GM21529 (cell line): ENCODE results near the gene ALDH9A1.
"Not testable (repeated sequence)": the region's sequence is repeated elsewhere in the genome, so short reads cannot be mapped to it uniquely, and the experiment has no call there.

Experiments used
- ATAC-seq: cut with Tn5 transposase; IDR thresholded peaks from one replicate; pipeline ENCODE4 v1.9.1; 2021; ENCODE audit not compliant: unreplicated experiment

ALDH9A1 gene

DNA sequence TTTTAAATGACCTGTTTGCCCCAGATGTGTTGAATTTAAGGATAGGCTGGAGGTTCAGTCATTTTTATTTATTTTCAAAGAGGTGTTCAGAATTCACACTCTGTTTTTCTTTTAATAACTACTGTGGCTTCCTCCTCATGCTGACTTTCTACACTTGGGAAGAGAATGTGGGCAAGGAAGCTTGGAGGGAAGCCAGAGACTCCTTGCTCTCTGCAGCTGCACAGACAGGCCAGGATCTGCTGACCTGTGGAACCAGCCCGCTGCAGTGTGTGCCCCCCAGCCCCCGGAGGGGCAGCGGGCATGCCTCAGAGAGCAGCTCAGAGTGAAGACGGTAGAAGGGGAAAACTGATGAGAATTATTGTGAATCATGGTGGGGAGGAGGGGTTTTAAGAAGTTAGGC is 50.4 kb downstream of the ALDH9A1 start:
- no peak for ATAC-seq

- ATAC-seq: no peak
Observed at GRCh38 chr1:165647517-165647916, 50.8 kb downstream of the ALDH9A1 start.

GRCh38 chr1:165645654-165646366 is 52.6 kb downstream of the ALDH9A1 start:
- ATAC-seq: no peak

GRCh38 chr1:165644064-165644735 is 54.2 kb downstream of the ALDH9A1 start:
- ATAC-seq: no peak

DNA sequence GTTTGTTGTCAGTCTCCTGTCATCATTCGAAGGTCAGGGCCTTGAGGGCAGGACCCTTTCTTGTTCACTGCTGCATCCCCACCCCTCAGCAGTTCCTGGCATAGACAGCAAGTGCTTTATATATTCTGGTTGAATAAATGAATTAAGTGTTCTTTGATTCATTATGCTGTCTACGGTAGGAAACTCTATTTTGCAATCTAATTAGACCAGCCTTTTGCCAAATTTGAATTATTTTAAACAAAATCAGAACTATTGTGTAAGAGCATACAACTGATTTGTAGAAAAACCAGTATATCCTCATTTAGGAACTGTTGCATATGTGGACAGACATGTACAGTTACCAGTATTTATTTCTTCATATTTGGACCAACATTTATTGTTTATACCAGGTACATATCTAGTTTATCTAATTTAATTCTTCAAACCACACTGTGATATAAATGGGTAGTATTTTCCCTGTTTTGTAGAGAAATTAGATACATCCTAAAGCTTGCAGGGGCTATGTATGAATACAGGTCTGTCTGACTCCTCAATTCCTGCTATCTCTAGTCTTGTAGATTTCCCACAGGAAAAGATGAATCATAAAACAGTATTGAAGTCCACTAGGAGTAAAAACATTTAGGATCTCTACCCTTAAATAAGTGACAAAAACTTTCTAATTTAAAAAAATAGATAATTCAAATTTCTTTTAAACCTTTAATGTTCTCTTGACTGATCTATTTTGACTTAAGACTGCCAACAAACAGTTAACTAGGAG is 57.0 kb downstream of the ALDH9A1 start:
- no peak for ATAC-seq

DNA sequence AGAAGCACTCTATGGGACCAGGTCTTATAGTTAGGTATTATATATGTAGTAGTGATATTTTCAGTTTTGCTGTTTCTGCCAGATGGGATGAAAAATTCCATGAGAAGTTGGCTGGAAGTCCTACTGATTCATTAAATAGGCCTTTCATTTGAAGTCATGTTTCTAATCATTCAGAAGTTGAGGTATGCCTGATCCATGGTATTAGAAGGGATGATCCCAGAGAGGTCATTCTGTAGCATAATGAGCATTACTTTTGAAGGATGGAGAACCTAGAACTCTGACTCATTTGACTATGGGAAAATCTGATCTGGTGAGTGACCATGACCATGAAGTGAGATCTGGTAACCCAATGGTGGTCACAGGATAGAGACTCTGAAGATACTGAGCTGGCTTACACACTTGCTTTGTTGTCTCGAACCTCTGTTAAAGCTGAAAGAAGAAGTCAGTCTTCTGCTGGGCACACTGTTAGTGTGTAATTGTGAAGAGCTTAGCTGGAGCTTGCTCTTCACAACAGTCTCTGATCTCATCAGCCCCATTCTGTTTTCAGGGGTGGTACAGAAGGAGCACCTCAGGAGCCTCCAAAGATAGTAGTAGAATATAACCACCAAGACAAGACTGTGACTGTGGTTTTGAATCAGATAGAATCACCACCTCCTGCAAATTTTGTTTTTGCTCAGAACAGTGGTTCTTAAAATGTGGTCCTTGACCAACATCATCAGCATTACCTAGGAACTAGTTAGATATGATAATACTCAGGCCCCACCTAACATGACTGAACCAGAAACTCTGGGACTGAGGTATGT is 58.3 kb downstream of the ALDH9A1 start:
- ATAC-seq: no peak

DNA sequence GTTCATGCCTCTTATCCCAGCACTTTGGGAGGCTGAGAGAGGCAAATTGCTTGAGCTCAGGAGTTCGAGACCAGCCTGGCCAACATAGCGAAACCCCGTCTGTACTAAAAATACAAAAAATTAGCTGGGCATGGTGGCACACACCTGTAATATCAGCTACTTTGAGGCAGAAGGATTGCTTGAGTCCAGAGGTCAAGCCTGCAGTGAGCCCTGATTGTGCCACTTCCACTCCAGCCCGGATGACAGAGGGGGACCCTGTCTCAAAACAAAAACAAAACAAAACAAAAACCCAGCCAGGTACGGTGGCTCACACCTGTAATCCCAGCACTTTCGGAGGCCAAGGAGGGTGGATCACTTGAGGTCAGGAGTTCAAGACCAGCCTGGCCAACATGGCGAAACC is 60.2 kb downstream of the ALDH9A1 start:
- ATAC-seq: not testable (repeated sequence)

DNA sequence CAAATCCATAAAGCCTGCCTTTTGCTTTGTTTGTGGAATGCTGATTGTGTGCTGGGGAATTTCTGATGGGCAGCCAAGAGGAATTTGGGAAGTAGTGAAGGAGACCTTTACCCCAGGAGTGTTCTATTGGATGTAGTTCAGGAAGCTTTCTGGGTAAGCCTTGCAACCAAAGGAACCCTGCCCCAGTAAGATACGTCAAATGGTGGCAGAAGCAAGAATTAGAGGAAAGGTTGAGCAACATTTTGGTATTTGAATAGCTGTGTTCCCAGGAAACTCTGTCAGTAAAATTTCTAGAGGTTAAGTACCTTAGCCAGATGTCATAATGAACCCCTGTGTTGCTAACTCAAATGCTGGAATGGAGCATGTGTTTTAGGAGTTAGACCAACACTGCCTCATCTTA is 60.9 kb downstream of the ALDH9A1 start:
- no peak for ATAC-seq

DNA sequence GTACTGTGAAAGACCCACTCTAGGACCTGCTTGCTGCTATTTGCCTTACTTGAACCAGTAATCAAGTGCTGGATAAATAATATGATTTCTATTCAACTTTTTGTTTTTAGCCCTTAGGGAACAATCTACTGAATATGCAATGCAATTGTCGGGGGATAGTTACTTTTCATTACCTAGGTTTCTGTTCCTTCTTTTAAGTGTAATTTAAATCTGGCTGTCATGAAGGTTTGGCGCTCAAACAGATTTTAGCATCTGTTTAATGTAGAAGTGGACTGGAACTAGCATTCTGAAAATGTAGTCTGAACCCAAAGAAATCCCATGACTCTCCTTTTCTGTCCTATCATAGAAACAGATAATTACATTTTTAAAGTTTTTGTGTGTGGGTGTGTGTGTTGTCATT is 62.5 kb downstream of the ALDH9A1 start:
- ATAC-seq: no peak

DNA sequence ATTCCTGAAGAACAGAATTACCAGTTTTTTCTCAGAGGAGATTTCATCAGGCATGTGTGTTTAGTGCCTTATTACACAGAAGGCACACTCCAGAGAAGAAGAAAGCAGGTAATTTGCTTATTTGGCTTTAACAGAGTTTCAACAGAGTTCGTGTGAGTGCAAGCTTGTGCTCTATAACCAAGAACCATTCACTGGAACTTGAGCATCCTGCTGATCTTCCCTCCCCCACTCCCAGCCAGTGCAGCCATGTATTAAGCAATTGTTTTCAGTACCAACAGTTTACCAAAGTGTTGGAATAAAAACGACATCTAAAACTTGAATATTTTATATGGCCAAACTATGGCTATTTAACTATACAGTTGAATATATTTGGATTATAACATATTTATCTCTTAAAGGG is 63.0 kb downstream of the ALDH9A1 start:
- ATAC-seq: peak; percentile 16

DNA sequence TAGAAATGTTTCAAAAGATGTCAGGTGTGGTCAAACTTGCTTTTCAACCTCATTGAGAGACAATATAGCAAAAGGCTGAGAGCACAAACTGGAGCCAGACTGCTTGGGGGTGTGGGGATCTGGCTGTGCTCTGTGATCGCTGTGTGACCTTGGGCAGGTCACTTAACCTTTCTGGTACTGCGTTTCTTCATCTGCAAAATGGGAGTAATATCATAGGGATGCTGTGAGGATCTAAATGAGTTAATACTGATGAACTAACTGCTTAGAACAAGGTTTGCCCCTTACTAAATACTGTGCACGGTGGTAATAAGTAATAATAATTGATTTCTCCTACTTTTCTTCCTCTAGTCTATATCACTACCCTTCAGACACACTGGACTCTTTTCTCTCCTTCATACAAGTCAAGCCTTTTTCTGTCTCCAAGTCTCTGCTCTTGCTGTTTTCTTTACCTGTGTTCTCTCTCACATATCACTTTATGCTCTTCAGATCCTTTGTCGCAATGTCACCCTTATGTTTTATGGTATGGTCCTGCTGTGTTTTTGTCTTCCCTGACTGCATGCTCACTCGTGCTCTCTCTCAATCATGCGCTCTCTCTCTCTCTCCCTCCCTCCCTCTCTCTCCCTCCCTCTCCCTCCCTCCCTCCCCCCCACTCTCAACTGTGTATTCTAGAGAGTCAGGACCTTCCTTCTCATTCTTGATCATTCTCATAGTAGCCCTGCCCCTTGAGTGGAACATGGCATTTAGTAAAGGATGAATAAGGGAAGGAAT is 64.0 kb downstream of the ALDH9A1 start:
- no peak for ATAC-seq

GRCh38 chr1:165633614-165634013 is 64.7 kb downstream of the ALDH9A1 start:
- ATAC-seq: no peak

GRCh38 chr1:165632491-165632890 is 65.9 kb downstream of the ALDH9A1 start:
- no peak for ATAC-seq

DNA sequence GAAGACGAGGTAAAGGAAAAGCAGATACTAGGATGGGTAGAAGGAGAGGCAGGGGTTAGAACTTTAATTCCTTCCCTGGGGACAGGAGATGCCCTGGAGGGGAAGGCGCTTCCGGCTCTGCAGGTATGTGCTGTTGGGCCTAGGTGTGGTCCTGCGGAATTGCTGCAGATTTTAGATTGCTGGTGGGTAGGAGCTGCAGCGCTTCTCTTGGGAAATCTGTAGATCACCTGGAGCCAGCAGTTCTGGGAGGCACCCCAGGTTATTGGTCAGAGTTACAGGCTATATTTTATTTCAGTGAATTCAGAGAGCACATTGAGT is 66.3 kb downstream of the ALDH9A1 start:
- ATAC-seq: no peak

DNA sequence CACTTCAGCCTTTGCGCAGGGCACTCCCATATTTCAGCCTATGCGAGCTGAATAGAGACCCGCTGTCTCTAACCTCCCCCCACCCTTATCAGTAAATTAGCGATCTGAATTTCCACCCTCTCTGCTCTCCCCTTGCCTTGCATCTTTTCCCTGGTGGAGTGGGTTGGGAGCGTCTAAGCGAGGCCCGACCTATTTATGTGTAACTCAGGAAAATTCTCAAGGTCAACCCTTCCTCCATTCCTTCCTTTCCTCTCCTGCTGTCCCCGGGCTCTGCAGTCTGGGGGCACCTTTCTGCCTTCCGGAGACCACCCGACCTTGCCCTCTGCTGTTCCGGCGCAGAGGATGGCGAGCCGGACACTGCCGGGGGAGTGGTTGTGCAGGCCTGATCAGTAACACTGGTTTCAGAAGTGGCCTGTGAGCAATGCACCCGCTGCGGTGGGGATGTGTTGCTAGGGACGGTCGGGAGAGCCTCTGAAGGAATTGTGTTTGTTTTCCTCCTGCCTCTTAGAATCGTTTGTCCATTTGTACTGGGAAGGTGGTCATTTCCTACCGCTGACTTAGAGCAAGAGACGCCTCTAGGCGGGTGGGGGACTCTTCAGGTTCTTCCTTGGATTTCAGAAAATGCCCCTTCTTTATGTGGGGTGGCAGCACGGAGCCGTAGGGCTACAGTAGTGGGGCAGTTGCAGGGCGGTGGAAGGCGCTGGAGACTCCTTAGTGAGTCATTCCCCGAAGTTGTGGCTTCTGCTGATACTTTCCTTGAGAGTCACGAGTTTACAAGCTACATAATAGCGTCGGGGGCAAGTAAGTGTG is 66.8 kb downstream of the ALDH9A1 start:
- ATAC-seq: peak; percentile 40

DNA sequence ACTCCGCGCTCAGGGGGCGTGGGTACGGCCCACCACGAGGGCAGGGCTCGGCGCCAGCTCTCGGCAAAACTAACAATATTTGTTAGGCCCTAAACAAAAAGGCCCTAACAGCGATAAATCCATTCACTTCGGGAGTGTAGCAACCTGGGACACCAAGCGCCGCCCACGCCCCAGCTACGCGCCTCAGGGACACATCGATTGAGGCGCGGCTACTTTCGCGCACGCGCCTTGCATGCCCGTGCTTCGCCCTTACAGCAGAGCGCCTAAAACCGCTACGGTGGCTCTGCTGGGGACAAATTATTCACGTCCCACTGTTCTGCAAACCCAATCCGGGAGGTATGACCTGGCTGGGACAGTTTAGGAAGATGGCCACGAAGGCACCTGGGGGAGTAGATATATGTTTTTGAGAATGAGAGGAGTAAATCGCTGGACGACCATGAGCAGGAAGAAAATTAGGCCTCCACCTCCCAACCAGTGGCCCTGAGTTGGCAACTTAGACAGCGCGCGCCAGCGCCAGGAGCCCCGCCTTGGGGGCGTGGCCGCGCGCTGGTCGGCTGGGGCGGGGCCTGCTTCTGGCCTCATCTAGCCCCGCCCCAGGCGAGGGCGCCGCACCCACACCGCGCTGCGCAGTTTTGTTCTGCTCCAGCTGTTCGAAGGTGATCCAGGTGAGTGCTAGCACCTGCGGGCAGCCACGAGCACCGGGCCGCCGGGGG is 67.6 kb downstream of the ALDH9A1 start, which contains the start of gene MGST3:
Gene MGST3, plus strand, starts transcription at position 606 of the 713 bp plus-strand sequence. CDS start 18,614 bp downstream, outside the sequence.
- peak; percentile 76 for ATAC-seq

- ATAC-seq: peak; percentile 4
Observed at GRCh38 chr1:165629848-165630628, 68.3 kb downstream of the ALDH9A1 start.

DNA sequence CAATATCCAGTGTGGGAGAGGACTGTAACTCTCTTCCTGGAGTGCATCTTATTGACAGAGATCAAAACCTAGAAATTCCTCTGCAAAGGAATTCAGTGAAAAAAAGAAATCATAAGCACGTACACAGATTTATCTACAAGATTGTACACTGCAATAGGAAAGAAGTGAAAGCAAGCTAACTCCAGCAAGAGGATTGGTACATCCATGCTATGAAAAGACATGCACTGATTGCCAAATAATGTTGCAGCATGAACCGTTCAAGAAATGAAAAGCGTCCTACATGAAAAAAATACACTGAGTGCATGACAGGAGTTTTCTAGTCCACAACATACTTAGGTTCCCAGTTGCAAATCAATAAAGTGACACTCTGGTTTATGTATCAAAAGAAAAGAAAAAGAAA is 69.2 kb downstream of the ALDH9A1 start:
- ATAC-seq: no peak
